DND-41 (cell line): ENCODE results near the gene EGR4.

Experiments
- ATAC-seq: fragments of 200-7000 bp; cut with Tn5 transposase; 3 replicates; pipeline ENCODE4 v1.9.1; 2021; ENCODE audit warnings: low read depth; ENCODE audit not compliant: insufficient read depth
- DNase-seq: peaks from one replicate; pipeline ENCODE4 v3.0.0-alpha.2; 2020
- H2AFZ ChIP-seq: 2 replicates; pipeline ENCODE4 v1.6.0; 2012; ENCODE audit warnings: low read depth, low read length
- H3K27ac ChIP-seq: 2 replicates; pipeline ENCODE4 v1.5.1; 2012; ENCODE audit warnings: low read length, inconsistent platforms
- H3K27me3 ChIP-seq: fragments of 200-600 bp; sonication (generic); 2 replicates; pipeline ENCODE4 v1.6.0; 2012; ENCODE audit warnings: low read length, mild to moderate bottlenecking, inconsistent platforms; ENCODE audit not compliant: insufficient read depth, poor library complexity
- H3K36me3 ChIP-seq: 2 replicates; pipeline ENCODE4 v1.5.1; 2012; ENCODE audit warnings: low read length, inconsistent platforms; ENCODE audit not compliant: insufficient read depth
- H3K4me1 ChIP-seq: 2 replicates; pipeline ENCODE4 v1.5.1; 2012; ENCODE audit warnings: mild to moderate bottlenecking, low read length; ENCODE audit not compliant: insufficient read depth
- H3K4me2 ChIP-seq: 2 replicates; pipeline ENCODE4 v1.6.0; 2012; ENCODE audit warnings: mild to moderate bottlenecking, moderate library complexity, low read length, inconsistent platforms; ENCODE audit not compliant: insufficient read depth
- H3K4me3 ChIP-seq, 2 experiments: fragments of 200-600 bp in 1 of 2; shearing (Covaris generic) in 1 of 2; 2 replicates each; pipeline ENCODE4 v1.5.1; 2012 to 2016; ENCODE audit warnings: inconsistent platforms in 2 of 2, low read length in 2 of 2, mild to moderate bottlenecking in 2 of 2, low read depth in 1 of 2, moderate library complexity in 1 of 2
- H3K79me2 ChIP-seq: 2 replicates; pipeline ENCODE4 v1.6.0; 2012; ENCODE audit warnings: low read length, inconsistent platforms; ENCODE audit not compliant: insufficient read depth
- H3K9ac ChIP-seq: 2 replicates; pipeline ENCODE4 v1.6.0; 2012; ENCODE audit warnings: low read depth, mild to moderate bottlenecking, inconsistent platforms, low read length, moderate library complexity
- H3K9me3 ChIP-seq: 2 replicates; pipeline ENCODE4 v1.5.1; 2012; ENCODE audit warnings: low read length, moderate library complexity, mild to moderate bottlenecking, inconsistent platforms; ENCODE audit not compliant: insufficient read depth, severe bottlenecking
- H4K20me1 ChIP-seq: 2 replicates; pipeline ENCODE4 v1.6.0; 2012; ENCODE audit warnings: low read length; ENCODE audit not compliant: insufficient read depth
- CTCF ChIP-seq: IDR thresholded peaks from 2 replicates; pipeline ENCODE4 v1.5.1; 2012; ENCODE audit warnings: borderline replicate concordance, low read length, moderate library complexity, mild to moderate bottlenecking; ENCODE audit not compliant: poor library complexity, severe bottlenecking; ENCODE audit errors: extremely low read depth
- EZH2 ChIP-seq: IDR thresholded peaks from 3 replicates; pipeline ENCODE4 v1.6.1; 2012; ENCODE audit warnings: borderline replicate concordance, low read depth, mild to moderate bottlenecking, moderate library complexity, low read length, inconsistent platforms; ENCODE audit not compliant: severe bottlenecking

Gene EGR4

GRCh38 chr2:73282924-73283544 is 10.3 kb downstream of the EGR4 start:
- Histone ChIP-seq H3K79me2 (peaks cover 60% of the 10 kb centered on the region), H3K27ac (peak overlapping the region; percentile 82), H3K9ac (peak overlapping the region; percentile 86), H3K27me3 (no peaks in the 10 kb centered on the region), H3K4me3 (peak overlapping the region; percentile 68 to 70; a peak in 3 of 4 replicates), H4K20me1 (peaks cover 36% of the 10 kb centered on the region), H3K4me1 (peaks cover 40% of the 10 kb centered on the region), H3K9me3 (no peaks in the 10 kb centered on the region), H3K36me3 (peaks cover 27% of the 10 kb centered on the region), H3K4me2 (peak overlapping the region; percentile 89), H2AFZ (no peak overlapping the region)
- TF ChIP-seq CTCF = peak; percentile 8
- no peak for TF ChIP-seq EZH2
- DNase-seq (no peak), ATAC-seq (no peak)

GRCh38 chr2:73281244-73281643 is 12.1 kb downstream of the EGR4 start:
- H3K9me3 ChIP-seq = no peaks in the 10 kb centered on the region
- no peak overlapping the region for H2AFZ ChIP-seq
- peaks cover 50% of the 10 kb centered on the region for H4K20me1 ChIP-seq
- H3K79me2 ChIP-seq = peaks cover 78% of the 10 kb centered on the region
- no peak for TF ChIP-seq EZH2
- no peak for TF ChIP-seq CTCF
- peaks cover 40% of the 10 kb centered on the region for H3K4me1 ChIP-seq
- H3K27ac ChIP-seq = no peak overlapping the region
- no peak overlapping the region for H3K4me3 ChIP-seq
- H3K9ac ChIP-seq = no peak overlapping the region
- DNase-seq (no peak), ATAC-seq (no peak)
- no peaks in the 10 kb centered on the region for H3K27me3 ChIP-seq
- H3K36me3 ChIP-seq = peaks cover 40% of the 10 kb centered on the region
- peak overlapping the region; percentile 11; the same call in 1 of the 2 replicates for H3K4me2 ChIP-seq

DNA sequence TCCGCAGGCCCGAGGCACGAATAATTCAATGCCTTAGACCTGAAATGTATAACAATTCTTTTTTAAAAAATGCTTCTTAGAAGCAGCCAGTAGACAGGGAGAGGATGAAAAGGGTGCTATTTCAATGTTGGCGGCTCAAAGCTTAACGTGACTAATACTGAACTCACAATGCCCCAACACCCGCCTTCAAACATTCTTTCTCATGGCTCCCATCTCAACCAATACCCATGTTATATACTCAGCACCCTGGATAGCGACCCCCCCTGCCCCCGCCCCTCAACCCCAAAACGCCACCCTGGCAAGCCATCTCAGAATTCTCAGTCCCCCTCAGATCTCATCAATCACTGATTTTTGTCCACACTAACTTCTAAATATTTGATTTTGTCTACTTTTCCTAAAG is 13.5 kb downstream of the EGR4 start:
- Histone ChIP-seq H3K9me3 (no peaks in the 10 kb centered on the region), H3K27me3 (no peaks in the 10 kb centered on the region), H3K9ac (no peak overlapping the region), H3K27ac (no peak overlapping the region), H3K4me2 (no peak overlapping the region), H4K20me1 (peaks cover 50% of the 10 kb centered on the region), H3K4me3 (no peak overlapping the region), H2AFZ (no peak overlapping the region), H3K4me1 (peaks cover 28% of the 10 kb centered on the region), H3K36me3 (peaks cover 40% of the 10 kb centered on the region), H3K79me2 (peaks cover 86% of the 10 kb centered on the region)
- ATAC-seq = no peak
- peak; percentile 31 for DNase-seq
- TF ChIP-seq CTCF = no peak
- TF ChIP-seq EZH2 = no peak

DNA sequence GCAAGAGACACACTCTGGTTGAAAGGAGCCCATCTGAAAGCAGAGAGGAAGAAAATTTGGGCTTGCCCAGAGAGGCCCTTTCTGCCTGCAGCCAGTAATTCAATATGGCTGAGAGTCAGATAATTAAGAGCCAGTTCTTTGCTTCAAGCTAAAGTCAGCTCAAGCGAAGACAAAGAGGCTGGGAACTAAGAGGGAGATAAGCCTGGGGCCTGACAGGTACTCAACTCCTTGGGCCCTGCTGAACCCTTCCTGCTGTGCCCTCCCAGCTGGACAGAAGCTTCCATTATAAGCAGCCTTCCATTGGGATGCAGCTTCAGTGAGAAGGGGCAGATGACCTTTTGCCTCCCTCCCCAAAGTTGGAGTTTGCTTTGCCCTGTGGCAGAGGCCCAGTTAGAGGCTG is 21.1 kb downstream of the EGR4 start:
- ATAC-seq (no peak), DNase-seq (no peak)
- no peak overlapping the region for H3K9ac ChIP-seq
- no peaks in the 10 kb centered on the region for H3K4me1 ChIP-seq
- peaks cover 43% of the 10 kb centered on the region for H4K20me1 ChIP-seq
- peaks cover 63% of the 10 kb centered on the region for H3K79me2 ChIP-seq
- no peak overlapping the region for H3K27ac ChIP-seq
- H3K36me3 ChIP-seq = peaks cover 42% of the 10 kb centered on the region
- H3K27me3 ChIP-seq = no peaks in the 10 kb centered on the region
- TF ChIP-seq CTCF (no peak), EZH2 (no peak)
- H3K9me3 ChIP-seq = no peaks in the 10 kb centered on the region
- no peak overlapping the region for H3K4me2 ChIP-seq
- H2AFZ ChIP-seq = no peak overlapping the region
- H3K4me3 ChIP-seq = no peak overlapping the region
